Stomach smooth muscle (tissue), 2 donors: ENCODE measurements around the gene DHRS12.

ENCODE experiments used
- H3K27ac ChIP-seq: one replicate; pipeline ENCODE4 v1.7.0; 2013; ENCODE audit warnings: mild to moderate bottlenecking, low read length, inconsistent platforms
- H3K27me3 ChIP-seq, 2 donors: one replicate each; pipeline ENCODE4 v1.7.0; 2013; ENCODE audit warnings: low read length in 2 of 2; ENCODE audit not compliant: insufficient read depth in 2 of 2, control insufficient read depth in 1 of 2
- H3K36me3 ChIP-seq, 2 donors: one replicate each; pipeline ENCODE4 v1.7.0; 2013; ENCODE audit warnings: low read length in 2 of 2; ENCODE audit not compliant: control insufficient read depth in 2 of 2, insufficient read depth in 2 of 2
- H3K4me1 ChIP-seq: one replicate; pipeline ENCODE4 v1.7.0; 2013; ENCODE audit warnings: low read length; ENCODE audit not compliant: control insufficient read depth, insufficient read depth
- H3K4me3 ChIP-seq, 2 donors: one replicate each; pipeline ENCODE4 v1.7.0; 2013; ENCODE audit warnings: low read length in 2 of 2
- H3K9ac ChIP-seq, 2 donors: one replicate each; pipeline ENCODE4 v1.7.0; 2013; ENCODE audit warnings: low read length in 2 of 2, mild to moderate bottlenecking in 1 of 2
- H3K9me3 ChIP-seq, 2 donors: one replicate each; pipeline ENCODE4 v1.7.0; 2013; ENCODE audit warnings: low read length in 2 of 2; ENCODE audit not compliant: control insufficient read depth in 2 of 2
- donor health status: healthy.
- donor health status: Pancreatic carcinoma.

DHRS12 gene

GRCh38 chr13:51803422-51804294 lies at the start of gene DHRS12:
DHRS12 (minus strand) TSS chr13:51804163; CDS start chr13:51799659, 4,504 bp downstream.
- peak within 1 kb of the TSS; percentile 92 to 97 for H3K9ac ChIP-seq
- peak within 1 kb of the TSS; percentile 97 for H3K27ac ChIP-seq
- peaks cover 52% of the 10 kb centered on the region for H3K4me1 ChIP-seq
- peaks cover 0 to 3% of the 10 kb centered on the region in 2 donors for H3K36me3 ChIP-seq
- no peaks in the 10 kb centered on the region for H3K27me3 ChIP-seq
- no peaks in the 10 kb centered on the region for H3K9me3 ChIP-seq
- H3K4me3 ChIP-seq, result peak within 1 kb of the TSS; percentile 73 to 87

- no peaks in the 10 kb centered on the region for H3K27me3 ChIP-seq
- H3K4me1 ChIP-seq, result peaks cover 5% of the 10 kb centered on the region
- H3K36me3 ChIP-seq, result no peaks in the 10 kb centered on the region
- no peak overlapping the region for H3K9ac ChIP-seq
- no peak overlapping the region for H3K27ac ChIP-seq
- H3K9me3 ChIP-seq, result no peaks in the 10 kb centered on the region
- no peak overlapping the region for H3K4me3 ChIP-seq
Measured at GRCh38 chr13:51849145-51850101, 45.5 kb upstream of the DHRS12 start.

- peaks cover 5% of the 10 kb centered on the region for H3K4me1 ChIP-seq
- no peak overlapping the region for H3K4me3 ChIP-seq
- no peaks in the 10 kb centered on the region for H3K27me3 ChIP-seq
- no peaks in the 10 kb centered on the region for H3K36me3 ChIP-seq
- H3K9me3 ChIP-seq, result no peaks in the 10 kb centered on the region
- H3K9ac ChIP-seq, result no peak overlapping the region
- H3K27ac ChIP-seq, result no peak overlapping the region
Measured at GRCh38 chr13:51848674-51849073, 44.7 kb upstream of the DHRS12 start.

GRCh38 chr13:51846756-51847155 lies 42.8 kb upstream of the DHRS12 start:
- Histone ChIP-seq H3K4me1 (peaks cover 5% of the 10 kb centered on the region), H3K36me3 (no peaks in the 10 kb centered on the region), H3K4me3 (no peak overlapping the region), H3K27me3 (no peaks in the 10 kb centered on the region), H3K9ac (no peak overlapping the region), H3K27ac (no peak overlapping the region), H3K9me3 (no peaks in the 10 kb centered on the region)

GRCh38 chr13:51845574-51846318 lies 41.8 kb upstream of the DHRS12 start:
- Histone ChIP-seq H3K27ac (no peak overlapping the region), H3K36me3 (no peaks in the 10 kb centered on the region), H3K4me1 (peaks cover 5% of the 10 kb centered on the region), H3K4me3 (peak overlapping the region; percentile 47 to 54), H3K9ac (no peak overlapping the region), H3K27me3 (no peaks in the 10 kb centered on the region), H3K9me3 (no peaks in the 10 kb centered on the region)

- H3K27ac ChIP-seq, result no peak within 1 kb of the TSS
- no peaks in the 10 kb centered on the region for H3K27me3 ChIP-seq
- peak within 1 kb of the TSS; percentile 47 to 54 for H3K4me3 ChIP-seq
- no peak within 1 kb of the TSS for H3K9ac ChIP-seq
- no peaks in the 10 kb centered on the region for H3K36me3 ChIP-seq
- H3K9me3 ChIP-seq, result no peaks in the 10 kb centered on the region
- H3K4me1 ChIP-seq, result peaks cover 5% of the 10 kb centered on the region
Measured at GRCh38 chr13:51844862-51845573, 41.1 kb upstream of the DHRS12 start, which contains the start of gene TMEM272. TMEM272 (minus strand) TSS chr13:51845177; CDS start chr13:51838530, 6,647 bp downstream.

GRCh38 chr13:51843529-51843928 lies 39.6 kb upstream of the DHRS12 start:
- H3K9me3 ChIP-seq, result no peaks in the 10 kb centered on the region
- no peaks in the 10 kb centered on the region for H3K27me3 ChIP-seq
- H3K4me1 ChIP-seq, result peaks cover 2% of the 10 kb centered on the region
- no peaks in the 10 kb centered on the region for H3K36me3 ChIP-seq
- no peak overlapping the region for H3K27ac ChIP-seq
- no peak overlapping the region for H3K4me3 ChIP-seq
- no peak overlapping the region for H3K9ac ChIP-seq

- no peaks in the 10 kb centered on the region for H3K9me3 ChIP-seq
- H3K27me3 ChIP-seq, result no peaks in the 10 kb centered on the region
- peaks cover 2% of the 10 kb centered on the region for H3K4me1 ChIP-seq
- no peak overlapping the region for H3K27ac ChIP-seq
- H3K36me3 ChIP-seq, result no peaks in the 10 kb centered on the region
- no peak overlapping the region for H3K9ac ChIP-seq
- no peak overlapping the region for H3K4me3 ChIP-seq
Measured at GRCh38 chr13:51841732-51842131, 37.8 kb upstream of the DHRS12 start.

- Histone ChIP-seq H3K4me1 (peaks cover 2% of the 10 kb centered on the region), H3K9ac (no peak overlapping the region), H3K9me3 (no peaks in the 10 kb centered on the region), H3K36me3 (no peaks in the 10 kb centered on the region), H3K27me3 (no peaks in the 10 kb centered on the region), H3K27ac (no peak overlapping the region), H3K4me3 (no peak overlapping the region)
Measured at GRCh38 chr13:51840917-51841316, 37.0 kb upstream of the DHRS12 start.
